Fibroblast of gingiva (primary cell): ENCODE results near the gene ERO1A.
"Not testable (repeated sequence)": the region's sequence is repeated elsewhere in the genome, so short reads cannot be mapped to it uniquely, and the experiment has no call there.

Source experiments
- DNase-seq: peaks from one replicate; pipeline ENCODE4 v3.0.0-alpha.2; 2011; ENCODE audit warnings: low read depth

Gene ERO1A

GRCh38 chr14:52695481-52696091 lies at the start of gene ERO1A:
Gene ERO1A, minus strand, starts transcription at chr14:52695558. Its CDS starts 77 bp downstream, at chr14:52695481.
- peak; percentile 84 for DNase-seq

GRCh38 chr14:52741865-52742264 lies 46.5 kb upstream of the ERO1A start:
- no peak for DNase-seq

- DNase-seq, result no peak
These were observed 45.4 kb upstream of the ERO1A start for GRCh38 chr14:52740751-52741150.

DNA sequence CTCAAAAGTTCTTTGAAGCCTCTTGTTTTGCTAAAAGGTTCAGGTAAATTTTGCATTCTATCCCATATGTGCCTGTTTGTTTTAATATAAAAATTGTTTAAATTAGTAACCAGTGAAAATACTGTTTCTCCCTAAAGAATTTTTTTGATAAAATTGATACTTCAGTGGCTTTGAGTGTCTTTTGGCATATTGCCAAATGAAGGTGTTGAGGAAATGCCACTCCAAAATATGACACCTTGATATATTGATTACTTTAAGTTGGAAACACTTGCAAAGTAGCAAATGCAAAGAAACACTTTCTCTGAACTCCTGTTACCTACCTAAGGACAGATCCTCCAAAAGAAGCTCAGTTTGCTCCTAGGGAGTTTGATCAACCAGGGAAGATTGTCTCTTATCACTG lies 43.1 kb upstream of the ERO1A start:
- DNase-seq, result no peak

DNA sequence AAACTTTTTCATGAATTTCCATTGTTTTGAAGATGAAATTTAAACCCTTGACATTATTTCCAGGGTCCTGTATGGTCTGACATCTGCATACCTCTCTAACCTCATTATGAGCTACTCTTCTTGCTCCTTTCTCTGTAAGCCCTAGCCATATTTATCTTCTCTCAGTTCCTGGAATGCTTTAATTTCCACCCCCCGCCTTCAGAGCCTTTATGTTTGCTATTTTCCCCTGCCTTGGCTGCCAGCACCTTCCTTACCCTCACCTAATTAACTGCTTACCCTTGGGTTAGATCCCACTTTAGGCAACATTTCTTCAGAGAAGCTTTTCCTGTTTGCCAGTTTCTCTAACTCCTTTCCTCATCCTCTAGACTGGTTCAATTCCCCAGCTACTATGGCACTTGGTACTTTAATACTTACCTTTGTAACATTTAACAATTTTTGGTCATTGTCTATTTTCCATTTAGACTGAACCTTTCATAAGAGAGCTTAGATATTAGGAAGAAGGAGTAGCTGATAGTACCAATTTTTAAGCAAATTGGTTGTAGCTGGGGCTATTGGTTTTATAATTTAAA lies 40.6 kb upstream of the ERO1A start:
- DNase-seq, result no peak

GRCh38 chr14:52733824-52734223 lies 38.5 kb upstream of the ERO1A start:
- DNase-seq, result no peak

DNA sequence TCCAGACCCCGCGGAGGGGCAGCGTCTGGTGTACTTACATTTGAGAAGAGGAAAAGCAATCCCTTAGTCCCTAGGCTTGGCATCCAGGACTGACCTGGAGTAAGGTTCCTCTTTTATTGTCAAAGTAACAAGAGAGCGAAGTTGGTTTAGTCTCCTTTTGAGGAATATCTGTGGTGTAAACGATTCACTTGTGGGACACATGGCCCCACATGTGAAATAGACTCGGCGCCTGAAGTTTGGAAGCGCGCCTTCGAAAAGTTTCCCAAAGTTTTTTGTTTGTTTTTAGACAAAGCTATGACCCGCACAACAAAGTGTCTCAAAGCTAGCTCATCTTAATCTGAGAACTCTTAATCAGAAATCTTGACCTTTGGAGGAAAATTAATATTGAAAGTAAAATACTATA lies 35.4 kb upstream of the ERO1A start:
- no peak for DNase-seq

- DNase-seq, result peak; percentile 98
These were observed 34.8 kb upstream of the ERO1A start, which contains the start of gene STYX for GRCh38 chr14:52729925-52730708. Gene STYX, plus strand, starts transcription at chr14:52730166. Its CDS starts 309 bp downstream, at chr14:52730475.

GRCh38 chr14:52729585-52729924 lies 34.2 kb upstream of the ERO1A start:
- no peak for DNase-seq

- DNase-seq, result not testable (repeated sequence)
These were observed 33.7 kb upstream of the ERO1A start for GRCh38 chr14:52729035-52729434.

- DNase-seq, result not testable (repeated sequence)
These were observed 32.2 kb upstream of the ERO1A start for GRCh38 chr14:52727509-52727908.

- no peak for DNase-seq
These were observed 28.9 kb upstream of the ERO1A start for GRCh38 chr14:52724360-52724644.

GRCh38 chr14:52723514-52724359 lies 28.4 kb upstream of the ERO1A start:
- no peak for DNase-seq

GRCh38 chr14:52716155-52716554 lies 20.8 kb upstream of the ERO1A start:
- no peak for DNase-seq

GRCh38 chr14:52711666-52712065 lies 16.3 kb upstream of the ERO1A start:
- DNase-seq, result peak; percentile 33

DNA sequence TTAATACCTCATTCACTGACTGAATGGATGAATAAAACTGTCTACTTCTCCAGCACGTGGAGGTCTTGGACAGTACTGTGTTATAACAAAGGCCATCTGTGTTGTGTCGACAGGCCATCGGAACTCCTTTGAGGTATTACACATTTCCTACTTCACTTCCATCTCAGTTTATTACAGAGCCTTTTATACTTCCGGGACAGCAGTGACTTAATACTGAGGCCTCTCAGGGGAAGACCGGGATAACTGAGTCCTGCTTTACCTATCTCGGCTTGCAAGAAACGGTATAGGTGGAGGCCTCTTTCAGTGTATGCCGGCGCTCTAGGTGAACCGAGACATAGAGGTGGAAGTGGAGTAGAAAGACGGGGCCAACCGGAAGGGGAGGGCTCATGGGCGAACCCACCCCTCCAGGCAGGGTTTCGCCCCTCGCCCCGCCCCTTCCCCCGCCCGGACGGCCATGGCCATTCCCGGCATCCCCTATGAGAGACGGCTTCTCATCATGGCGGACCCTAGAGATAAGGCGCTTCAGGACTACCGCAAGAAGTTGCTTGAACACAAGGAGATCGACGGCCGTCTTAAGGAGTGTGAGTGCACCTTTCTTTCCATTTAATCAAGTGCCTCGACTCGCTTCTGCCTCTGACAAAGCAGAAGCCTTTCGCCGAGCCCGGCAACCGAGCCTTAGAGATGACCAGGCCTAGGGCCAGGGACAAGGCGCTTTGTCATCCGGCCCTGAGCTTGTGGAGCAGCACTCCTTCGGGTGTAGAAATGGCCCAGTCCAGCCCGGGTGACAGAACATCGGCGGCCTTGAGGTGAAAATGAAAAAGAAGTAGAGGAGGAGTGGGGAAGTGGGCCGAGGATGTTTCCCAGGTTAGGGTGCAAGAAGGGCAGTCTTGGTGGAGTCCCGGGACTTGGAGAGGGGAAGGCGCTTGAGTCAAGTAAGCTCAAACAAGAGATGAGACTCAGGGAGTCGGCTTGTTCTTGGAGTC lies 11.7 kb upstream of the ERO1A start, which contains the start of gene PSMC6:
Gene PSMC6, plus strand, starts transcription at position 477 of the 983 bp plus-strand sequence. Its CDS starts 20 bp downstream, at position 497.
- peak; percentile 86 for DNase-seq

GRCh38 chr14:52706286-52706685 lies 10.9 kb upstream of the ERO1A start:
- DNase-seq, result no peak

DNA sequence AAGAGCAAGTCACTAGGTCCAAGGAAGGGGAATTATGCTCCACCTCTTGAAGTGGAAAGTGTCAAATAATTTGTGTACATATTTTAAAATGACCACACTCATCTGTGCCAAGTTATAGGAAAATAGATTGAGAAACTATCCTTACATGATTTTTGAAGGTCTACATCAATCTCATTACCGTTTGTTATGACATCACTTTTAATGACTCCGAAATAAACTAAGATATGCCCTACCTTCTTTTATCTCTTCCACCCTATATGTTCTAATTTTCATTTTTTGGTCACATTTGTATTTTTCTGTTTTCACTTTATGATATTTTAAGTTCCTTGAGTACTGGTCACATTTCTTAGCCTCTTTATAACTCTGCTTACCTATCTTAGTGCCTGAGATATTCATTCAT lies 8.3 kb upstream of the ERO1A start:
- no peak for DNase-seq

DNA sequence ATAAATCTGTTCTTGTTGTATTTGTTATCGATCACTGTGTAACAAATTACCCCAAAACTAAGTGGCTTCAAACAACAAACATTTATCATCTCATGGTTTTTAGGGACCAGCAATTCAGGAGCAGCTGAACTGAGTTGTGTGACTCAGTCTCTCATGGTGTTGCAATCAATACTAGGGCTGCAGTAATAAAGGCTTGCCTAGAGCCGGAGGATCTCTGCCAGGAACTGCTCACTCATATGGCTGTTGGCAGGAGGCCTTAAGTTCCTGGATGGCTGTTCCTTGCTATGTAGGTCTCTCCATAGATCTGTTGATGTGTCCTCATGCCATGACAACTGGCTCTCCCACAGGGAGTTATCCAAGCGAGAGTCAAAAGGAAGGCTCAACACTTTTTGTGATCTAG lies 7.9 kb upstream of the ERO1A start:
- peak; percentile 97 for DNase-seq

- no peak for DNase-seq
These were observed 5.9 kb upstream of the ERO1A start for GRCh38 chr14:52701223-52701622.

DNA sequence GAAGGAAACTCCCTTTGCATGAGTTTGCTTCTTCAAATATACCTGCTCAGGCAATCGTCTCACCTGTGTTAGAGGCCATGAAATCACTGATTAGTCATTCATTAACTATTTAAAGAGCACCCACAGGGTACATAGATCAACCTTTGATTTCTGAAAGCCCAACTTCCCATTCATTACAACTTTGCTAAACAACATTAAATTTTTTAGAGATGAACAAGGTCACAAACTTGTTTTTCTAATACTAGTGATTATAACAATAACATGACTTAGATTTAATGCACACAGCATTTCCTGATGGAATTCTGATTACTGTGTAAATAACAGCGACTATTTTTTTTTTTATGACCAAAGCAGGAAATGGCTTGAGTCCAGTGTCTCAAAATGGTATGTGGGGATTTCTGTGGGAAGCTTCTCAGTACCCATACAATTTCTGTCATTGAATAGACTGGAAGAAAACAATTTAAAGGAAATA lies 5.4 kb upstream of the ERO1A start:
- DNase-seq, result no peak
